Left hindlimb (tissue), 1 donor: Measurements from ENCODE around the gene ZRSR2.
"Not testable (repeated sequence)": the region's sequence is repeated elsewhere in the genome, so short reads cannot be mapped to it uniquely, and the experiment has no call there.

Experiments used
- DNase-seq: peaks from one replicate; pipeline ENCODE4 v3.0.0-alpha.2; 2018

ZRSR2 gene, protein sequence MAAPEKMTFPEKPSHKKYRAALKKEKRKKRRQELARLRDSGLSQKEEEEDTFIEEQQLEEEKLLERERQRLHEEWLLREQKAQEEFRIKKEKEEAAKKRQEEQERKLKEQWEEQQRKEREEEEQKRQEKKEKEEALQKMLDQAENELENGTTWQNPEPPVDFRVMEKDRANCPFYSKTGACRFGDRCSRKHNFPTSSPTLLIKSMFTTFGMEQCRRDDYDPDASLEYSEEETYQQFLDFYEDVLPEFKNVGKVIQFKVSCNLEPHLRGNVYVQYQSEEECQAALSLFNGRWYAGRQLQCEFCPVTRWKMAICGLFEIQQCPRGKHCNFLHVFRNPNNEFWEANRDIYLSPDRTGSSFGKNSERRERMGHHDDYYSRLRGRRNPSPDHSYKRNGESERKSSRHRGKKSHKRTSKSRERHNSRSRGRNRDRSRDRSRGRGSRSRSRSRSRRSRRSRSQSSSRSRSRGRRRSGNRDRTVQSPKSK

GRCh38 chrX:15789979-15790768 is at the start of gene ZRSR2:
Gene ZRSR2, plus strand, starts transcription at chrX:15790484. Its CDS starts 12 bp downstream, at chrX:15790496.
- peak; percentile 85 for DNase-seq

DNA sequence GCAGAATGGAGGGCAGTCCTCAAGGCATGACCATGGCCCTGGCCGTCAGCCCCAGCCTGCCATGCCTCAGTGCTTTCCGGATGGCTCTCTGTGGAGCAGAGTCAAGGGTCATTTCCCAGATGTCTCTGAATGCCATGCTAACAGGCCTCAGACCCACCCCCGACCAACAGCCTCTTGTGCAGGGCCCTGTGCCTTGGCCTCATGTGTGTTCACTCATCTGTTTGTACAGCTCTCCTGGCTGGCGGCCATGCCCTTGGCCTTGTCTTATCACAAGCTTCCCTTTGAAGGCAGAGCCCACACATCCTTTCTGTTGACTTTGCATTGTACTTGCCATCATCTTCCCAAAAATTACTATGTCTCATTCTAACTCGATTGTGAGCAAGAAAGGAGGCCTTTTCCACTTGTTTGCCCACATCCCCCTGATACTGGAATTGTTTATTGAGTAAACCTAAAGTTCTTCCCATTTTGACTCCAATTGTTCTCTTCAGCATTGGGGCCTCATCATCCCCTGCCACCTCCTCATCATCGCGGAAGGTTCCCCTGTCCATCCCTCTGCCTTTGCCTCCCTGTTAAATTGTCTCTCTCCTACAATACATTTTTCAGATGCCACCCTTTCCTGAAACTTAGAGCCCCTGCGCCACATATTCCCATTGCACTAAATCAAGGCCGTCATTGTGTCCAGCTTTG is 46.0 kb upstream of the ZRSR2 start:
- DNase-seq, result no peak

GRCh38 chrX:15745179-15745578 is 45.1 kb upstream of the ZRSR2 start:
- DNase-seq, result no peak

GRCh38 chrX:15746651-15747050 is 43.6 kb upstream of the ZRSR2 start:
- not testable (repeated sequence) for DNase-seq

GRCh38 chrX:15747626-15748173 is 42.6 kb upstream of the ZRSR2 start:
- no peak for DNase-seq

DNA sequence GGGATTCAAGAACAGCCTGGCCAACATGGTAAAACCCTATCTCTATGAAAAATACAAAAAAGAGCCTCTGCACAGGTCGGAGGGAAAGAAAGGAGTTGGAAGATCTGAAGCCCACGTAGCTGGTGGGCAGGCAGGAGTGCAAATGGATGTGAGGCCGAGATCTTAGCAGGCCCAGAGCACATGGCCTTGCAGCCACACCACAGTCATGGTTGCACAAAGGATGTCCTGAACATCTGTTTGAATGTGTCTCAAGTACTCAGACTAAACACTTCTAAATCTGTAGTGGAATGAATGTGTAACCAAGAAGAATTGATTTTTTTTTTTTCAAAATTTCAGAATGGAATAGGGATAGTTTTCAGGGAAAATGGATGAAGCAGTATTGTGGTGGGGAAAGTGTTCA is 41.4 kb upstream of the ZRSR2 start:
- no peak for DNase-seq

- DNase-seq, result no peak
These were observed 40.4 kb upstream of the ZRSR2 start for GRCh38 chrX:15749642-15750610.

GRCh38 chrX:15750611-15751154 is 39.6 kb upstream of the ZRSR2 start:
- no peak for DNase-seq

- DNase-seq, result no peak
These were observed 39.0 kb upstream of the ZRSR2 start for GRCh38 chrX:15751155-15751819.

DNA sequence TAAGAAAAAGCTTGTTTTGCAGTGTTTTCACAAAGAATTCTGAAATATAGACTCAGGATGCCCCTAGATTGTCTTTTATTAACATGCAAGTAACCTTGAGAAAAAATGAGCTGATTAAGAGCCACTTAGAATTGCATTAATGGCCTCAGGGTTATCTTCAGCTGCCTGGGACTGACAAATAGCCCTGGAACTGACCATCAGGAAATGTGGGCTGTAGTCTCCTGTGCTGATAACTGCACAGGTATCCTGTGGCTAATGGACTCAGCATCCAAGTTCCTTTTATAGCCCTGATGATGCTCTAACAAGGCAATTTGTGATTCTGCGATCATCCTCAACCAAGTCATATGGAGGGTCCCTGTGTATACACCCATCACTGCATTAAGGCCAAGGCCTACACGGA is 35.2 kb upstream of the ZRSR2 start:
- no peak for DNase-seq

DNA sequence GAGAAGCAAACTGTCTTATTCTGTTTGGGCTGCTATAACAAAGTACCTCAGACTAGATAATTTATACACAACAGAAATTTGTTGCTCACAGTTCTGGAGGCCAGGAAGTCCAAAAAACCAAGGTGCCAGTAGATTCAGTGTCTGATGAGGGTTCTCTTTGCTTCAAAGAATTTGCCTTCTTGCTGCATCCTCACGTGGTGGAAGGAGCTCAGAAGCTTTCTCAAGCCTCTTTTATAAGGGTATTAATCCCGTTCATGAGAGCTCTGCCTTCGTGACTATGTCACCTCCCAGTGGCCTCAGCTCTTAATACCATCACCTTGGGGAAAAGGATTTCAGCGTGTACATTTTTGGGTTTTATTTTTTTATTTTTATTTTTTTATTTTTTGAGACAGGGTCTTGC is 32.1 kb upstream of the ZRSR2 start:
- DNase-seq, result no peak

- not testable (repeated sequence) for DNase-seq
These were observed 30.4 kb upstream of the ZRSR2 start for GRCh38 chrX:15759886-15760285.

DNA sequence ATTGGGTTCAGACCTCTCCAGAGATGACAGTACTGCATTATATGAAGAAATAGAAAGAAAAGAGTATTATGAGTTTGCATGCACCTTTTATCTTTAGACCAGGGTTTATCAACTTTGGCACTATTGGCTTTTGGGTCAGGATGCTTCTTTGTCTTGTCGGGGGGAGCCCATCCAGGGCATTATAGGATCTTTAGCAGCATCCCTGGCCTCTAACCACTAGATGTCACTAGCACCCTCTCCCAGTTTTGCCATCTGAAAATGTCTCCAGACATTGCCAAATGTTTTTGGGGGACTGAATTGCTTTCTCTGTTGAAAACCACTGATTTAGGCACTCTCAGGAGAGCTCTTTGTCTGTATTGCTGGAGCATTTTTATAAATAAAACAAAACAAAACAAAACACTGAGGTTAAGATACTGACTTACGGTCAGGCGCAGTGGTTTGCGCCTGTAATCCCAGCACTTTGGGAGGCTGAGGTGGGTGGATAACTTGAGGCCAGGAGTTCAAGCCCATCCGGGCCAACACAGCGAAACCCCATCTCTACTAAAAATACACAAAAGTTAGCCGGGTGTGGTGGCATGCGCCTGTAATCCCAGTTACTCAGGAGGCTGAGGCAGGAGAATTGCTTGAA is 28.6 kb upstream of the ZRSR2 start:
- DNase-seq, result no peak

- DNase-seq, result no peak
These were observed 20.9 kb upstream of the ZRSR2 start for GRCh38 chrX:15769300-15769954.

GRCh38 chrX:15781961-15782699 is 8.2 kb upstream of the ZRSR2 start:
- DNase-seq, result no peak

GRCh38 chrX:15785176-15785750 is 5.0 kb upstream of the ZRSR2 start:
- no peak for DNase-seq

DNA sequence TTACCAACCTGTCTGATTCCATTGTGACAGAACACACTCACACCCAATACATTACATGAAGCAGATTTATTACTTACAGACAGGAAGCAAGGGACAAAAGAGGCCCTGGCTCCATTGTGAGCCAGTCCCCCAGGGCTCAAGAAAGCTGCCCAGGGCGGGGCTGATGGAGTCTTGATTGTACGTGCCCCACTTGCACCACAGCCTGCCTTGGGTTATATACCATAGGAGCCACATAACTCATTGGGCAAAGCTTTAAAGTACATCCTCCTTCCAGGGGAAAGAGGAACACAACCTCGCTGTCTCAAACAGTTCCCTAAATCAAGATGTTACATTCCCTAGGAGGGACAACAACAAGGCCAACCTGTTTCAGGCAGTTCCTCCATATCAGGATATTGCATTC is 3.4 kb upstream of the ZRSR2 start:
- DNase-seq, result no peak

GRCh38 chrX:15790769-15791290 is 546 bp downstream of the ZRSR2 start:
- no peak for DNase-seq
